HG03442 (cell line): ENCODE measurements around the gene MID2.
"Not testable (repeated sequence)": the region's sequence is repeated elsewhere in the genome, so short reads cannot be mapped to it uniquely, and the experiment has no call there.

ENCODE experiments used
- ATAC-seq: cut with Tn5 transposase; IDR thresholded peaks from one replicate; pipeline ENCODE4 v1.9.1; 2021; ENCODE audit warnings: mild to moderate bottlenecking, moderate library complexity; ENCODE audit not compliant: unreplicated experiment

MID2 gene, protein sequence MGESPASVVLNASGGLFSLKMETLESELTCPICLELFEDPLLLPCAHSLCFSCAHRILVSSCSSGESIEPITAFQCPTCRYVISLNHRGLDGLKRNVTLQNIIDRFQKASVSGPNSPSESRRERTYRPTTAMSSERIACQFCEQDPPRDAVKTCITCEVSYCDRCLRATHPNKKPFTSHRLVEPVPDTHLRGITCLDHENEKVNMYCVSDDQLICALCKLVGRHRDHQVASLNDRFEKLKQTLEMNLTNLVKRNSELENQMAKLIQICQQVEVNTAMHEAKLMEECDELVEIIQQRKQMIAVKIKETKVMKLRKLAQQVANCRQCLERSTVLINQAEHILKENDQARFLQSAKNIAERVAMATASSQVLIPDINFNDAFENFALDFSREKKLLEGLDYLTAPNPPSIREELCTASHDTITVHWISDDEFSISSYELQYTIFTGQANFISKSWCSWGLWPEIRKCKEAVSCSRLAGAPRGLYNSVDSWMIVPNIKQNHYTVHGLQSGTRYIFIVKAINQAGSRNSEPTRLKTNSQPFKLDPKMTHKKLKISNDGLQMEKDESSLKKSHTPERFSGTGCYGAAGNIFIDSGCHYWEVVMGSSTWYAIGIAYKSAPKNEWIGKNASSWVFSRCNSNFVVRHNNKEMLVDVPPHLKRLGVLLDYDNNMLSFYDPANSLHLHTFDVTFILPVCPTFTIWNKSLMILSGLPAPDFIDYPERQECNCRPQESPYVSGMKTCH

GRCh38 chrX:107825698-107826237 is at the start of gene MID2:
Gene MID2, plus strand, starts transcription at chrX:107825866. Its CDS starts 561 bp downstream, at chrX:107826427.
- peak; percentile 34 for ATAC-seq

- peak; percentile 72 for ATAC-seq
These were observed 48.8 kb upstream of the MID2 start for GRCh38 chrX:107776649-107777535.

DNA sequence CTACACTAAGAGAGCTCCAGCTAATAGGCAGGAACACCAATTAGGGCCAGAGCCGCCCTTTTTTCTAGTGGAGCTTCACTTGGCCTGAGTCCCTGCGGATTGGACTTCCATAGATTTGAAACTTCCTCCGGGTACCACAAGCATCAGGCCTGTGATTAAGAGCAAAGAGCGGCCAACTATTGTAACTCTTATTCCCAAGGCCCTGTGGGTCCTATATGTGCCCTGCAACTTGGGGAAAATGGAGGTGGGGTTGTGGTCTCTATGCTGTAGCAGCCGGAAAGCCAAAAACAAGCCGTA is 48.2 kb upstream of the MID2 start, which contains the start of gene NCBP2L:
Gene NCBP2L (plus strand): TSS at position 198 of the 297 bp plus-strand sequence. CDS start 16,488 bp downstream, outside the sequence.
- no peak for ATAC-seq

DNA sequence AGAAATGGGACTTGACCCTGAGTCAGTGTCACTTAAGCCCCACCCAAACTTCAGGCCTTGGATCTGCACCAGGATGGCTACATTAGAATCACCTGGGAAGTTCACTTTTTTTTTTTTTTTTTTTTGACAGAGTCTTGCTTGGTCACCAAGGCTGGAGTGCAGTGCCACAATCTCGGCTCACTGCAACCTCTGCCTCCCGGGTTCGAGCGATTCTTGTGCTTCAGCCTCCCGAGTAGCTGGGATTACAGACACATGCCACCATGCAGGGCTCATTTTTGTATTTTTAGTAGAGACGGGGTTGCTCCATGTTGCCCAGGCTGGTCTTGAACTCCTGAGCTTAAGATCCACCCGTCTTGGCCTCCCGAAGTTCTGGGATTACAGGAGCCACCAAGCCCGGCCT is 45.1 kb upstream of the MID2 start:
- ATAC-seq = no peak

GRCh38 chrX:107787827-107788226 is 37.8 kb upstream of the MID2 start:
- ATAC-seq = no peak

GRCh38 chrX:107804427-107804826 is 21.2 kb upstream of the MID2 start:
- ATAC-seq = no peak

DNA sequence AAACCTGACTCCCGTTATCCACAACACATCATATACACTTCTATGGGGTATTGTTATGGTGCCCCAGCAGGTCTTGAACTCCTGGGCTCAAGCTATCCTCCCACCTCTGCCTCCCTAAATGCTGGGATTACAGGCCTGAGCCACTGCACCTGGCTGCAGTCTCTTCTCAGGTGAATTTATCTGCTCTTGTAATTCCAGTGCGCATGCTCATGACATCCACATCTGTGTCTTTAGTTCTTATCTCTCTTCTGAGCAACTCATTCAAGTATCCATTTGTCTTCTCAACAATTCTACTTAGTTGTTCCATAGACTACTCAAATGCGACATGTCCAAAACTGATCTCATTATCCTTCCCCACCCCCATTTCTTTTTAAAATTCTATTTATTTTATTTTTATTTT is 20.5 kb upstream of the MID2 start:
- ATAC-seq = no peak

DNA sequence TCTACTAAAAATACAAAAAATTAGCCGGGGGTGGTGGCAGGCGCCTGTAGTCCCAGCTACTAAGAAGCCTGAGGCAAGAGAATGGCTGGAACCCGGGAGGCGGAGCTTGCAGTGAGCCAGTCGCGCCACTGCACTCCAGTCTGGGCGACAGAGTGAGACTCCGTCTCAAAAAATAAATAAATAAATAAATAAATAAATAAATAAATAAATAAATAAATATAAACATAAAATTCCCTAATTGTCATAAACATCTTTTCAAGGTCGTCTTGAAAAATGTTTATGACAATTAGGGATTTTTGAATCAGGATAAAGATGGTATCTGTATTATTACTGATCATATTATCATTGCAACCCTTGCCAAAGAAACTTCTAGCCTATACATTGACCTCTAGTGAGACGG is 15.6 kb upstream of the MID2 start:
- ATAC-seq = not testable (repeated sequence)

DNA sequence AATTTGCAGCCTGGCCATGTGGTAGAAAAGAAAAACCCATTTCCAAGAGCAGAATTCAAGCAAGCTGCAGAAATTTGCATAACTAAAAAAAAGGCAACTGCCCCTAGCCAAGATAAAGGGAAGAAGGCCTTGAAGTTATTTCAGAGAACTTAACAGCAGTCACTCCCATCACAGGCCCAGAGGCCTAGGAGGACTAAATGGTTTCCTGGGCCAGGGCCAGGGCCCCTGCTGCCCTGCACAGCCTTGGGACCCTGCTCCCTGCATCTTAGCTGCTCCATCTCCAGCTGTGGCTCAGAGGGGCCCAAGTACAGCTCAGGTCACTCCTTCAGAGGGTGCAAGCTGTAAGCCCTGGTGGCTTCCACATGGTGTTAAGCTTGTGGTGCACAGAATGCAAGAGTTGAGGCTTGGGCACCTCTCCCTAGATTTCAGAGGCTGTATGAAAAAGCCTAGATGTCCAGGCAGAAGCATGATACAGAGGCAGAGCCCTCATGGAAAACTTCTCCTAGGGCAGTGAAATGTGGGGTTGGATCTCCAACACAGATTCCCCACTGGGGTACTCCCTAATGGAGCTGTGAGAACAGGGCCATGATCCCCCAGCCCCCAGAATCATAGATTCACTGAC is 6.7 kb upstream of the MID2 start:
- ATAC-seq = no peak

- ATAC-seq = no peak
These were observed 2.6 kb upstream of the MID2 start for GRCh38 chrX:107823042-107823441.

DNA sequence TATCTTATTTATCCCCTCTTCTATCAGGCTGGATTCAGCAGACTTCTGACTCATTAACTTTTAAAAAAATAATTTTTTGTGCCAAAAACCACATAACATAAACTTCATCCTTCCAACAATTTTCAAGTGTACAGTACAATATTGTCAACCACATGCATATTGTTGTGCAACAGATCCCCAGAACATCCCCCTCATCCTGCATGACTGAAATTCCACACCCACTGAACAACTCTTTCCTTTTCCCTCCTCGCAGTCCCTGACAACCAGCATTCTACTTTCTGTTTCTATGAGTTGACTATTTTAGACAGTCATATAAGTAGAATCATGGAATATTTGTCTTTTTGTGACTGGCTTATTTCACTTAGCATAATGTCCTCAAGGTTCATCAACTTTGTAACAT is 2.2 kb upstream of the MID2 start:
- ATAC-seq = no peak

DNA sequence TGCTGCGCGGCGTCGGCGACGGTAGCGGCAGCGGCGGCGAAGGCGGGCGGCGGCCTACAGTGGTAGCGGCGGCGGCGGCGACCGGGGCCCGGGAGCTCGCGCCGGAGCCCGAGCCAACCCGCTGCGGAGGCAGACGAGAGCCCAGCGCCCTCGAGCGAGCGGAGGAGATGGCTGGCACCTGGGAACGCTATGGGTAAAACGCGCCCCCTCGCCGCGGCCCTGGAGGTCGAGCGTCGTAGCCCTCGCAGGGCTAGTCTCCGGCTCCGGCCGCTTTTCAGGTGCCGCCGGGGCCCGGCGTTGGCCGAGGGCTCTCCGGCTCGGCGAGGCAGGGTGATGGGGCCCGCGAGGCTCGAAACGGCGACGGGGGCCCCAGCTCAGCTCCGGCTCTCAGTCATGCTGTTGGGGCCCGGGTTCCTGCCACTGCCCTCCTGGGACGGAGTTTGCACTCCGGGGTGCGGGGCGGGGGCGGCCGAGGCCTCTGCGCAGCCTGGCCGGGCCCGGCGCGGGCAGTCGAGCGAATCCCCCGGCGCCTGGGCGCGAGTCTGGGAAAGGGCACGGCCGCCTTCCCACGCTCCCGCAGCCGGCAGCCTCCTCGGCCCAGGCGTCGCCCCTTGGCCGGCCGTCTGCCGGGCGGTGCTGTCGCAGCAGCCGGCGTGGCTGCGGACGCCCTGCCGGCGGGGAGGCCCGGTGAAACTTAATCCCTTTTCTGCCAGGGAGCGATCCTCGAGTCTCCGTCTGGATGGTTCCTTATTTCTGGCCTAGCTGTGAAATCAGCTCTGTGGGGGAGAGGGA is 768 bp downstream of the MID2 start:
- ATAC-seq = peak; percentile 48

- no peak for ATAC-seq
These were observed 1.6 kb downstream of the MID2 start for GRCh38 chrX:107827030-107827831.

- ATAC-seq = no peak
These were observed 2.2 kb downstream of the MID2 start for GRCh38 chrX:107827852-107828251.

- no peak for ATAC-seq
These were observed 4.2 kb downstream of the MID2 start for GRCh38 chrX:107829878-107830277.

DNA sequence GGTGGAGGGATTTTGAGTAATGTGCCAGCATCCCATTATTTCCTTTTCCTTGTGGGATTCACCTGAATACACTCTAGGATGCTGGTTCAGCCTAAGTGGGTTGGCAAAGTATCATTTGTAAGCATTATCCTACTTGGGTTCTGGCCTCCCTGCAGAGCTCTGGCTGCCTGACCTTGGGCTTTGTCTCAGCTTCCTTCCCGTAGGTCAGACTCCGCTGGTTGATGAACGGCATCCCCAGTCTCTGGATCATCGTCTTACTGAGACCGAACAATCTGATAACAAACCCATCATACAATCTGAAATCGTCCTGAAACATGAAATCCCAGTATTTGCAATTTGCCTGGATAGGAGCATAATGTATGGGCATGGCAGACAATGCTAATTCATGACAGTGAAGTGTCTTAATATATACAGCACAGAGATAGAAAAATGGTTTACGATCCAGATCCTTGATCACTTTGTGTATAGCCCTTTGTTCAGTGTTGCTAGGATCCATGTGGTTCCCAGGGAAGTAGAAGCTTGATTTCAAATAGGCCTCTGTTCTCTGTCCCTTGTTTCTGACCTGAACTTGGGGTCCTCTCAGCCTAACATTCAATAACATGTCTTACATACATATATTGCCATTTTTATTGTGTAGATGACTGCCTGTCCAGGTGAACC is 5.5 kb downstream of the MID2 start:
- no peak for ATAC-seq

DNA sequence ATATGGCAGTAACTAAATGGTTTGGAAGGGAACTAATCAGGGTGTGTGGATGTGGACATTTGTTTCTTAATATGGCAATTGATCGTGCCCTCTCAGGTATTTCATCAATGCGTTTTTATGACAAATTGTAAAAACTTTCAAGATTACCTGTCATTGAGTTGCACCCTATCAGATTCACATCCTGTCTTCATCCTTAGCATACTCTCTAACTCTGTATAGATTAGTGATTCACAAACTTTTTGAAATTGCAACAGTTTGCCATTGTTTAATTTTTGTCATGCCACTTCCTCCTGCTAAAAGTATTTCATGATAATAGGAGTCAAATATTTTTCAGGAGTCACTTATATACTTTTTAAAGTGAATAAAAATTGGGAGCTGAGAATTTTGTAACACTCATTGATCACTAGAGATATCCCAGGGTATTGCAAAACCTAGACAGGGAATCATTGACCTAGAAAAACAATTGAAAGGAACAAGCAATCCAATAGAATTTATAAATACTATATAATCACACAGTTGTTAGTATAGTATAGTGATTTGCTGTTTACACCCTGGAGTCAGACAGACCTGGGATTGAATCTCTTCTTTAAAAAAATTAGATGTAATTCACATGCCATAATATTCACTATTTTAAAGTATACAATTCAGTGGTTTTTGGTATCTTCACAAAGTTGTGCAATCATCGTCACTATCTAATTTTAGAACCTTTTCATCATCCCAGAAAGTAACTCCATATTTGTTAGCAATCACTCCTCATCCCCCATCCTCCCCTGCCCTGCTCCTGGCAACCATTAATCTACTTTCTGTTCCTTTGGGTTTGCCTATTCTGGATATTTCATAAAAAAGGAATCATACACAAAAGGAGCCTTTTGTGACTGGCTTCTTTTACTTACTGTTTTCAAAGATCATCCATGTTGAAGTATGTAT is 8.9 kb downstream of the MID2 start:
- ATAC-seq = no peak
